ENCODE results near the gene RHOBTB1.
"Not testable (repeated sequence)": the region's sequence is repeated elsewhere in the genome, so short reads cannot be mapped to it uniquely, and the experiment has no call there.

Gene RHOBTB1

GRCh38 chr10:60973086-60973485 is 29.1 kb upstream of the RHOBTB1 start:
- H3K4me1 ChIP-seq (ENCODE audit: insufficient read depth, low read length), result no peaks in the 10 kb centered on the region
- TF ChIP-seq EZH2 (IDR thresholded peaks at IDR 0.05; ENCODE audit: borderline replicate concordance, low read depth, low read length, severe bottlenecking), result no peak
- TF ChIP-seq CTCF (IDR thresholded peaks at IDR 0.05; ENCODE audit: borderline replicate concordance, extremely low read depth, low read length, poor library complexity, severe bottlenecking), result no peak
- no peak for DNase-seq
- H3K9ac ChIP-seq (ENCODE audit: low read depth, low read length), result no peak overlapping the region
- H3K36me3 ChIP-seq (ENCODE audit: insufficient read depth, low read length), result no peaks in the 10 kb centered on the region
- no peaks in the 10 kb centered on the region for H4K20me1 ChIP-seq (ENCODE audit: insufficient read depth, low read length)
- no peak overlapping the region for H3K4me2 ChIP-seq (ENCODE audit: insufficient read depth, low read length)
- H3K27ac ChIP-seq (ENCODE audit: low read length), result no peak overlapping the region
- no peaks in the 10 kb centered on the region for H3K79me2 ChIP-seq (ENCODE audit: insufficient read depth, low read length)
- H2AFZ ChIP-seq (ENCODE audit: low read depth, low read length), result no peak overlapping the region
- H3K4me3 ChIP-seq (ENCODE audit: low read depth in 1 of 2, low read length in 2 of 2), result no peak overlapping the region
- no peaks in the 10 kb centered on the region for H3K27me3 ChIP-seq (ENCODE audit: insufficient read depth, low read length, poor library complexity)
- no peaks in the 10 kb centered on the region for H3K9me3 ChIP-seq (ENCODE audit: insufficient read depth, low read length, severe bottlenecking)
- ATAC-seq (ENCODE audit: insufficient read depth, low read depth), result no peak

- H2AFZ ChIP-seq (ENCODE audit: low read depth, low read length); H3K9ac ChIP-seq (ENCODE audit: low read depth, low read length); DNase-seq; H3K27ac ChIP-seq (ENCODE audit: low read length); H3K4me2 ChIP-seq (ENCODE audit: insufficient read depth, low read length); H3K4me3 ChIP-seq (ENCODE audit: low read depth in 1 of 2, low read length in 2 of 2); H3K9me3 ChIP-seq (ENCODE audit: insufficient read depth, low read length, severe bottlenecking); H3K79me2 ChIP-seq (ENCODE audit: insufficient read depth, low read length); H4K20me1 ChIP-seq (ENCODE audit: insufficient read depth, low read length); H3K27me3 ChIP-seq (ENCODE audit: insufficient read depth, low read length, poor library complexity); H3K4me1 ChIP-seq (ENCODE audit: insufficient read depth, low read length); H3K36me3 ChIP-seq (ENCODE audit: insufficient read depth, low read length); ATAC-seq (ENCODE audit: insufficient read depth, low read depth): not testable (repeated sequence)
Measured at GRCh38 chr10:60972181-60972580, 28.2 kb upstream of the RHOBTB1 start.

GRCh38 chr10:60970526-60970925 is 26.5 kb upstream of the RHOBTB1 start:
- Histone ChIP-seq H4K20me1 (ENCODE audit: insufficient read depth, low read length) (no peaks in the 10 kb centered on the region), H2AFZ (ENCODE audit: low read depth, low read length) (no peak overlapping the region), H3K27me3 (ENCODE audit: insufficient read depth, low read length, poor library complexity) (no peaks in the 10 kb centered on the region), H3K79me2 (ENCODE audit: insufficient read depth, low read length) (no peaks in the 10 kb centered on the region), H3K36me3 (ENCODE audit: insufficient read depth, low read length) (no peaks in the 10 kb centered on the region), H3K4me1 (ENCODE audit: insufficient read depth, low read length) (no peaks in the 10 kb centered on the region), H3K4me2 (ENCODE audit: insufficient read depth, low read length) (no peak overlapping the region), H3K9ac (ENCODE audit: low read depth, low read length) (no peak overlapping the region), H3K27ac (ENCODE audit: low read length) (no peak overlapping the region), H3K9me3 (ENCODE audit: insufficient read depth, low read length, severe bottlenecking) (no peaks in the 10 kb centered on the region), H3K4me3 (ENCODE audit: low read depth in 1 of 2, low read length in 2 of 2) (no peak overlapping the region)
- TF ChIP-seq EZH2 (IDR thresholded peaks at IDR 0.05; ENCODE audit: borderline replicate concordance, low read depth, low read length, severe bottlenecking) (no peak), CTCF (IDR thresholded peaks at IDR 0.05; ENCODE audit: borderline replicate concordance, extremely low read depth, low read length, poor library complexity, severe bottlenecking) (no peak)
- ATAC-seq (ENCODE audit: insufficient read depth, low read depth) (no peak), DNase-seq (no peak)

- H2AFZ ChIP-seq (ENCODE audit: low read depth, low read length), result no peak overlapping the region; the same call in 1 of the 2 replicates
Measured at GRCh38 chr10:60968504-60968903, 24.5 kb upstream of the RHOBTB1 start.

More at GRCh38 chr10:60968504-60968903, 24.5 kb upstream of the RHOBTB1 start:
- Histone ChIP-seq H3K36me3 (ENCODE audit: insufficient read depth, low read length) (no peaks in the 10 kb centered on the region), H3K27ac (ENCODE audit: low read length) (no peak overlapping the region), H3K9ac (ENCODE audit: low read depth, low read length) (no peak overlapping the region), H3K4me2 (ENCODE audit: insufficient read depth, low read length) (no peak overlapping the region), H4K20me1 (ENCODE audit: insufficient read depth, low read length) (no peaks in the 10 kb centered on the region), H3K9me3 (ENCODE audit: insufficient read depth, low read length, severe bottlenecking) (no peaks in the 10 kb centered on the region), H3K4me1 (ENCODE audit: insufficient read depth, low read length) (peaks cover under 1% of the 10 kb centered on the region; the same call in 1 of the 2 replicates), H3K79me2 (ENCODE audit: insufficient read depth, low read length) (no peaks in the 10 kb centered on the region), H3K27me3 (ENCODE audit: insufficient read depth, low read length, poor library complexity) (no peaks in the 10 kb centered on the region), H3K4me3 (ENCODE audit: low read depth in 1 of 2, low read length in 2 of 2) (no peak overlapping the region)
- DNase-seq (no peak), ATAC-seq (ENCODE audit: insufficient read depth, low read depth) (no peak)
- TF ChIP-seq CTCF (IDR thresholded peaks at IDR 0.05; ENCODE audit: borderline replicate concordance, extremely low read depth, low read length, poor library complexity, severe bottlenecking), result no peak
- TF ChIP-seq EZH2 (IDR thresholded peaks at IDR 0.05; ENCODE audit: borderline replicate concordance, low read depth, low read length, severe bottlenecking), result no peak

All from DND-41 (cell line).